Fibroblast of skin of back (primary cell): ENCODE data around the gene GARIN1A.

Experiments
- DNase-seq: peaks from one replicate; pipeline ENCODE4 v3.0.0-alpha.2; 2013

Gene GARIN1A

DNA sequence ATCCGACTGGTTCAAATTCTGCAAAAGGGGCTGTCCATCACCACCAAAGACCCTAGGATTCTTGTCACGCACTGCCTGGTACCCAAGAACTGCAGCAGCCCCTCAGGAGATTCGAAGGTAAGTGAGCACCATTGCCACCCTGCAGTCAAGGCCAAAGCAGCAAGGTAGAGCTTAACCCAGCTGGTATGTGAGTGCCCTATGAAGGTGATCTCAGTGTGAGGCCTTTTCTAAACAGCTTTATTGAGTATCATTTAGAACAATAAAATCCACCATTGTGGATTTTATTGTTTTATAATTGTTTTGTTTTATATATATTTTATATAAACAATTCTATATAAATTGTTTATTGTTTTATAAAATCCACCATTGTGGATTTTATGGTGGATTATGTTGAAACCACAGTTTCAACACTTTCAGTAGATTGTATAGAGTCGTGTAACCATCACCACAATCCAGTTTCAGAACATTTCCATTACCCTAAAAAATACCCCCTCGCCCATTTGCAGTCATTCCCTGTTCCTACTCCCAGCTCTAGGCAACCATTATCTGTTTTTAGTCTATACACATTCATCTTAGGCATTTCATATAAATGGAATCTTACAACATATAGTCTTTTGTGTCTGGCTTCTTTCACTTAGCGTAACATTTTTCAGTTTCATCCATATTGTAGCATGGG is 47.0 kb downstream of the GARIN1A start:
- no peak for DNase-seq

DNA sequence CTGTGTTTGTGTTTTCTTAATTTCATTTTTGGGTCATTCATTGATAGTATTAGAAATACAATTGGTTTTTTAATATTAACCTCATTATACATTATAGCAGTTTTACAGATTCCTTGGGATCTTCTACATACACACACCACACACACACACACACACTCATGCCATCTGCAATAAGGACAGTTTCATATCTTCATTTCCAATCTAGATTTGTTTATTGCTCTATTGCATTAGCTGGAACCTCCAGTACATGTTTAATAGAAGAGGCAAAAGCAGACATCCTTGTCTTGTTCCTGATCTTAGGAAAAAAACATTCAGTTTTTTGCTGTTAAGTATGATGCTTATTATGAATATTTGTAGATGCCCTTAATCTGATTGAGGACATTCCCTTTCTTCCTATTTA is 49.3 kb downstream of the GARIN1A start:
- no peak for DNase-seq
